ENCODE measurements around the gene USP19. TPM values are rescaled to one million over a fixed set of nuclear protein-coding genes. Genes with fewer than 3 reads are reported as not detected.

The USP19 gene
- total and polyA plus RNA-seq, 12 donors: 26.1 to 744 (median 79.8) TPM

- Histone ChIP-seq H3K4me1 (replicated peaks in 1 of 2) (peaks cover 3 to 5% of the 10 kb centered on the region in 2 donors), H3K27ac (no peak overlapping the region), H3K27me3 (no peaks in the 10 kb centered on the region), H3K36me3 (replicated peaks in 1 of 2) (peaks cover 0 to 5% of the 10 kb centered on the region in 2 donors), H3K4me3 (no peak overlapping the region), H3K9me3 (replicated peaks in 1 of 3) (no peaks in the 10 kb centered on the region)
- intact Hi-C loops (cut with DNase I): no loop called here
- no peak for TF ChIP-seq POLR2A (IDR thresholded peaks at IDR 0.05)
- TF ChIP-seq, protein P1, sequence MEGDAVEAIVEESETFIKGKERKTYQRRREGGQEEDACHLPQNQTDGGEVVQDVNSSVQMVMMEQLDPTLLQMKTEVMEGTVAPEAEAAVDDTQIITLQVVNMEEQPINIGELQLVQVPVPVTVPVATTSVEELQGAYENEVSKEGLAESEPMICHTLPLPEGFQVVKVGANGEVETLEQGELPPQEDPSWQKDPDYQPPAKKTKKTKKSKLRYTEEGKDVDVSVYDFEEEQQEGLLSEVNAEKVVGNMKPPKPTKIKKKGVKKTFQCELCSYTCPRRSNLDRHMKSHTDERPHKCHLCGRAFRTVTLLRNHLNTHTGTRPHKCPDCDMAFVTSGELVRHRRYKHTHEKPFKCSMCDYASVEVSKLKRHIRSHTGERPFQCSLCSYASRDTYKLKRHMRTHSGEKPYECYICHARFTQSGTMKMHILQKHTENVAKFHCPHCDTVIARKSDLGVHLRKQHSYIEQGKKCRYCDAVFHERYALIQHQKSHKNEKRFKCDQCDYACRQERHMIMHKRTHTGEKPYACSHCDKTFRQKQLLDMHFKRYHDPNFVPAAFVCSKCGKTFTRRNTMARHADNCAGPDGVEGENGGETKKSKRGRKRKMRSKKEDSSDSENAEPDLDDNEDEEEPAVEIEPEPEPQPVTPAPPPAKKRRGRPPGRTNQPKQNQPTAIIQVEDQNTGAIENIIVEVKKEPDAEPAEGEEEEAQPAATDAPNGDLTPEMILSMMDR (IDR thresholded peaks at IDR 0.05): peak in 4 of 6 experiments; percentile 17 to 47 (median 38)
- 70 to 78% (median 77%) methylated on average over 4 to 5 of the region's 5 CpGs for WGBS, 4 donors
- DNase-seq: peak in 3 of 7 donors; percentile 43 to 67 (median 61)
These were observed 37.6 kb upstream of the USP19 start for GRCh38 chr3:49158103-49158709.

DNA sequence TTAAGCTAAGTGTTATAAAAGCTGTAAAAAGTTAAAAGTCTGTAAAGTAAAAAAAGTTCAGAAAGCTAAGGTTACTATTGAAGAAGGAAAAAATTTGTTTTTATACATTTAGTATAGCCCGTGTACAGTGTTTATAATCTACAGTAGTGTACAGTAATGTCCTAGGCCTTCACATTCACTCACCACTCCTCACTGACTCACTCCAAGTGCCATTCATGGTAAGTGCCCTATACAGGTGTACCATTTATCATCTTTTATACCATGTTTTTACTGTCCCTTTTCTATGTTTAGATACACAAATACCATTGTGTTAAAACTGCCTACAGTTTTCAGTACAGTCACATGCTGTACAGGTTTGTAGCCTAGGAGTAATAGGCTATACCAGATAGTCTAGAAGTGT, 36.7 kb upstream of the USP19 start:
- intact Hi-C loops (cut with DNase I): no loop called here

GRCh38 chr3:49153349-49153912, 32.8 kb upstream of the USP19 start:
- no peak for TF ChIP-seq POLR2A (IDR thresholded peaks at IDR 0.05)
- TF ChIP-seq, protein P1 (IDR thresholded peaks at IDR 0.05): no peak
- Histone ChIP-seq H3K9me3 (replicated peaks in 1 of 3) (no peaks in the 10 kb centered on the region), H3K27ac (no peak overlapping the region), H3K36me3 (replicated peaks in 1 of 2) (no peaks in the 10 kb centered on the region), H3K4me1 (replicated peaks in 1 of 2) (no peaks in the 10 kb centered on the region), H3K27me3 (no peaks in the 10 kb centered on the region), H3K4me3 (no peak overlapping the region)
- 81 to 85% (median 84%) methylated on average over 3 of the region's 3 CpGs for WGBS, 4 donors
- intact Hi-C loops (cut with DNase I): no loop called here
- no peak for DNase-seq

More for the DNA sequence above, 36.7 kb upstream of the USP19 start:
- Histone ChIP-seq H3K9me3 (replicated peaks in 1 of 3) (no peaks in the 10 kb centered on the region), H3K36me3 (replicated peaks in 1 of 2) (no peaks in the 10 kb centered on the region), H3K4me3 (no peak overlapping the region), H3K27me3 (no peaks in the 10 kb centered on the region), H3K27ac (no peak overlapping the region), H3K4me1 (replicated peaks in 1 of 2) (no peaks in the 10 kb centered on the region)
- TF ChIP-seq, protein P1 (IDR thresholded peaks at IDR 0.05): no peak
- DNase-seq: no peak
- 49 to 67% (median 61%) methylated on average over 1 of the region's 1 CpG for WGBS, 4 donors

DNA sequence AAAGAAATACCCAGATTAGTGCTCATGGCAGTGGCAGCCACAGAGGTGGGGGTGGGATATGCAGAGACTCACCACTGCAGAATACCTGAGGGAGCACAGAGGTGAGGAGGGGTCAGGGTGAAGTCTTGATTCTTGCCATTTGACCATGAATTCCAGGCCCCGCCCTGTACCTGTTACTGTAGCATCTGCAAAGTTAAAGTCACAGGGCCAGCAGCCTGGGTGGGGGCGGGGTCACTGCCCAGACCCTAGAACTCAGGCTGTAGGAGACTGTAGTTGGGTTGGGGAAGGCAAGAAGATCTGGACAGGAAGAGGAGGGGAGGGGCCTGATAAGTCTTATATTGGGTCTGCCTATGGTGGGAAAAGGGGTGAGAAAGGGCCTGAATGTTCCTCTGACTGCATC, 31.0 kb upstream of the USP19 start:
- Histone ChIP-seq H3K9me3 (replicated peaks in 1 of 3) (no peaks in the 10 kb centered on the region), H3K36me3 (replicated peaks in 1 of 2) (no peaks in the 10 kb centered on the region), H3K27ac (no peak overlapping the region), H3K27me3 (no peaks in the 10 kb centered on the region), H3K4me3 (no peak overlapping the region), H3K4me1 (replicated peaks in 1 of 2) (no peaks in the 10 kb centered on the region)
- intact Hi-C loops (cut with DNase I): no loop called here
- TF ChIP-seq, protein P1 (IDR thresholded peaks at IDR 0.05): no peak
- no peak for TF ChIP-seq POLR2A (IDR thresholded peaks at IDR 0.05)
- WGBS, 4 donors: 76 to 100% (median 90%) methylated on average over 2 of the region's 2 CpGs
- no peak for DNase-seq

Measured in adrenal gland (tissue), 12 donors.